K562 (cell line): ENCODE data around the gene CPS1. TPM values are rescaled to one million over a fixed set of nuclear protein-coding genes. Genes with fewer than 3 reads are reported as not detected.

ENCODE experiments used
- ATAC-seq: fragments of 200-7000 bp; cut with Tn5 transposase; 3 replicates; pipeline ENCODE4 v1.9.1; 2020; ENCODE audit warnings: moderate library complexity
- BruUV-seq: library from RNA; stranded (reverse); fragments of 400-500 nt; replicated peaks from 2 replicates; lab custom pipeline; 2021; lab: Mats Ljungman, UMichigan
- CTCF ChIA-PET: fragments of 300-600 bp; formaldehyde crosslinking; extraction: SDS; loops from one replicate; lab custom pipeline; 2021; ENCODE audit warnings: low intra/inter-chr PET ratio; lab: Yijun Ruan, JAX
- POLR2A ChIA-PET: fragments of 300-600, 350-650 bp; sonication (Branson Sonifier 250); formaldehyde crosslinking; extraction: SDS; loops from one replicate; lab custom pipeline; 2021; ENCODE audit warnings: antibody characterized with exemption, inconsistent platforms; lab: Yijun Ruan, JAX
- DNase-seq, 4 experiments: peaks; one replicate each; pipeline versions ENCODE4 v3.0.0 to v3.0.0-alpha.2; 2011 to 2018; ENCODE audit warnings: low spot score in 3 of 4, mixed read lengths in 3 of 4; ENCODE audit errors: extremely low read depth in 1 of 4
- FAIRE-seq: peaks from 2 replicates; lab custom pipeline; 2011; peaks lifted over from hg19 to GRCh38; lab: Jason Lieb, UNC
- H2AFZ ChIP-seq: 2 replicates; pipeline ENCODE4 v1.6.0; 2011; ENCODE audit warnings: low read depth, low read length, control low read depth, inconsistent platforms
- H3K27ac ChIP-seq: fragments of 200-600 bp; 3 replicates; pipeline ENCODE4 v1.8.0; 2011; ENCODE audit warnings: low read depth, mild to moderate bottlenecking, control low read depth, inconsistent platforms, low read length, moderate library complexity, mixed read lengths; ENCODE audit errors: extremely low read depth
- H3K27me3 ChIP-seq, 2 experiments: fragments of 300-600 bp in 1 of 2; 2 replicates in 1 of 2; 3 replicates in 1 of 2; pipeline versions ENCODE4 v1.6.0 to v1.8.0; 2011; ENCODE audit warnings: inconsistent platforms in 2 of 2, low read length in 2 of 2, mild to moderate bottlenecking in 1 of 2, mixed read lengths in 1 of 2, moderate library complexity in 1 of 2; ENCODE audit not compliant: control insufficient read depth in 2 of 2, insufficient read depth in 2 of 2
- H3K36me3 ChIP-seq: fragments of 300-600 bp; 3 replicates; pipeline ENCODE4 v1.8.0; 2011; ENCODE audit warnings: mild to moderate bottlenecking, low read length, inconsistent platforms; ENCODE audit not compliant: control insufficient read depth, insufficient read depth
- H3K4me1 ChIP-seq, 2 experiments: fragments of 200-600 bp in 1 of 2; replicated peaks in 1 of 2; 2 replicates in 1 of 2; 3 replicates in 1 of 2; pipeline versions ENCODE4 v1.5.1 to v1.8.0; 2011; ENCODE audit warnings: inconsistent platforms in 2 of 2, low read length in 2 of 2, mild to moderate bottlenecking in 1 of 2, mixed read lengths in 1 of 2, moderate library complexity in 1 of 2; ENCODE audit not compliant: control insufficient read depth in 2 of 2, insufficient read depth in 2 of 2
- H3K4me2 ChIP-seq: 2 replicates; pipeline ENCODE4 v1.6.1; 2011; ENCODE audit warnings: low read length, control low read depth, inconsistent platforms, mixed read lengths; ENCODE audit not compliant: insufficient read depth
- H3K4me3 ChIP-seq: fragments of 200-600 bp; sonication (generic), shearing (Covaris generic); 2 replicates; pipeline ENCODE4 v1.5.1; 2016; ENCODE audit warnings: control low read depth, inconsistent platforms
- H3K79me2 ChIP-seq: fragments of 200-600 bp; 3 replicates; pipeline ENCODE4 v1.8.0; 2011; ENCODE audit warnings: low read length, inconsistent platforms; ENCODE audit not compliant: control insufficient read depth, insufficient read depth
- H3K9ac ChIP-seq, 2 experiments: 2 replicates each; pipeline versions ENCODE4 v1.6.0 to v1.6.1; 2011; ENCODE audit warnings: low read depth in 2 of 2, low read length in 2 of 2, control low read depth in 1 of 2, inconsistent platforms in 1 of 2, mild to moderate bottlenecking in 1 of 2, mixed read lengths in 1 of 2; ENCODE audit not compliant: insufficient read depth in 1 of 2
- H3K9me1 ChIP-seq: one replicate; pipeline ENCODE4 v1.6.0; 2011; ENCODE audit warnings: inconsistent platforms, mild to moderate bottlenecking, low read length, moderate library complexity; ENCODE audit not compliant: control insufficient read depth, insufficient read depth
- H3K9me3 ChIP-seq: replicated peaks from 2 replicates; pipeline ENCODE4 v1.5.1; 2011; ENCODE audit warnings: low read depth, low read length, inconsistent platforms; ENCODE audit not compliant: control insufficient read depth, insufficient read depth
- H4K20me1 ChIP-seq: replicated peaks from 2 replicates; pipeline ENCODE4 v1.6.1; 2011; ENCODE audit warnings: low read length, inconsistent platforms, mixed read lengths; ENCODE audit not compliant: control insufficient read depth, insufficient read depth
- GTF2E2 ChIP-seq: fragments of 200-800 bp; sonication (Bioruptor generic); IDR thresholded peaks from 2 replicates; pipeline ENCODE4 v1.6.1; 2016; ENCODE audit warnings: missing genetic modification characterization, missing compliant biosample characterization
- RBM39 ChIP-seq: fragments of 200-400 bp; formaldehyde crosslinking; optimal IDR thresholded peaks from 2 replicates; pipeline ENCODE3; 2018; ENCODE audit warnings: low read depth, low read length
- ZNF184 ChIP-seq: sonication (generic); formaldehyde crosslinking; IDR thresholded peaks from 2 replicates; pipeline ENCODE4 v1.5.0; 2020; ENCODE audit warnings: missing genetic modification reagents
- WGBS: fragments of 100-300 bp; shearing (Covaris generic); methylation state at CpG from one replicate; pipeline ENCODE4 v1.1.6; 2016; ENCODE audit warnings: low coverage, mixed read lengths; ENCODE audit not compliant: insufficient coverage; ENCODE audit errors: missing lambda C conversion rate; 5-methylcytosine and 5-hydroxymethylcytosine counted together
- in situ Hi-C: fragments of 300-500 bp; cut with MboI; formaldehyde crosslinking; loops from 4 replicates; pipeline ENCODE4 v1.15.0; 2018; ENCODE audit warnings: inconsistent platforms, mixed read lengths
- intact Hi-C: fragments of 100-400 bp; cut with micrococcal nuclease; formaldehyde crosslinking; loops from 2 replicates; pipeline ENCODE4 v1.14.2; 2022
- polyA plus RNA-seq, 8 experiments: library from polyadenylated mRNA; depleted of rRNA in 4 of 8; stranded (reverse) in 5 of 8; unstranded in 3 of 8; fragments of >200 nt; fragmentation: Nextera tagmentation in 2 of 8; fragmentation: Illumina TruSeq in 1 of 8; extraction: Ambion mirVana in 2 of 8; extraction: Trizol in 1 of 8; gene quantifications; 2 replicates each; pipeline versions ENCODE4 v1.2.1 to v1.2.3, GENCODE V29; 2011 to 2014; ENCODE audit warnings: inconsistent platforms in 1 of 8, missing spikeins in 1 of 8
- total RNA-seq, 7 experiments: library from RNA; depleted of rRNA in 6 of 7; stranded (reverse); fragments of >200 nt in 6 of 7; fragmentation: Illumina TruSeq in 2 of 7; extraction: Trizol in 2 of 7; gene quantifications; 2 replicates each; pipeline versions ENCODE4 v1.2.1 to v1.2.3, GENCODE V29; 2011 to 2021; ENCODE audit warnings: low replicate concordance in 1 of 7

CPS1 gene
- total and polyA plus RNA-seq, 9 of the 15 experiments (the other 6 are each of a cell fraction or from before 2014, with no cell fraction given), result 2.4 to 13.5 (median 6.0) TPM

- Histone ChIP-seq H3K4me2 (no peak overlapping the region), H2AFZ (no peak overlapping the region), H3K9ac (no peak overlapping the region), H3K4me3 (no peak overlapping the region), H3K27ac (no peak overlapping the region), H4K20me1 (no peaks in the 10 kb centered on the region)
- WGBS, result 0% methylated on average over 1 of the region's 1 CpG
- DNase-seq, result no peak
- in situ Hi-C loops, result no loop called here
- POLR2A ChIA-PET, result no interaction called here
- no peak for TF ChIP-seq GTF2E2 (tag)
- TF ChIP-seq, all 486 proteins: peak for 0
- ATAC-seq (no peak), FAIRE-seq (no peak)
- no TSS peak for BruUV-seq
- intact Hi-C loops, result no loop called here
- Histone ChIP-seq H3K9me3 (no peaks in the 10 kb centered on the region), H3K36me3 (no peaks in the 10 kb centered on the region), H3K9me1 (no peaks in the 10 kb centered on the region), H3K4me1 (no peaks in the 10 kb centered on the region), H3K27me3 (no peaks in the 10 kb centered on the region), H3K79me2 (no peaks in the 10 kb centered on the region)
- CTCF ChIA-PET, result no interaction called here
Observed at GRCh38 chr2:210562091-210562490, 5.7 kb downstream of the CPS1 start.

- in situ Hi-C loops (no loop called here), intact Hi-C loops (no loop called here)
- TF ChIP-seq ZNF184 (CRISPR knock-in tag) (no peak), RBM39 (no peak)
- no peak overlapping the region for H3K4me3 ChIP-seq
- no peaks in the 10 kb centered on the region for H3K36me3 ChIP-seq
- ATAC-seq (no peak), FAIRE-seq (no peak), DNase-seq (no peak)
- no TSS peak for BruUV-seq
- no peak overlapping the region for H3K4me2 ChIP-seq
- WGBS, result 10% methylated on average over 4 of the region's 4 CpGs
- H3K27ac ChIP-seq, result no peak overlapping the region
- H3K9me3 ChIP-seq, result no peaks in the 10 kb centered on the region
- H3K9me1 ChIP-seq, result no peaks in the 10 kb centered on the region
- no peaks in the 10 kb centered on the region for H3K4me1 ChIP-seq
- ChIA-PET POLR2A (no interaction called here), CTCF (no interaction called here)
- H2AFZ ChIP-seq, result no peak overlapping the region
- H3K27me3 ChIP-seq, result no peaks in the 10 kb centered on the region
- no peaks in the 10 kb centered on the region for H4K20me1 ChIP-seq
- H3K79me2 ChIP-seq, result no peaks in the 10 kb centered on the region
- no peak overlapping the region for H3K9ac ChIP-seq
Observed at GRCh38 chr2:210562502-210563080, 6.2 kb downstream of the CPS1 start.
